Fibroblast of lung (primary cell): ENCODE data around the gene SEC22A. TPM values are rescaled to one million over a fixed set of nuclear protein-coding genes. Genes with fewer than 3 reads are reported as not detected.

ENCODE experiments used
- DNase-seq, 2 donors: peaks; one replicate each; pipeline versions ENCODE4 v3.0.0 to v3.0.0-alpha.2; 2010; ENCODE audit warnings: low read depth in 2 of 2
- H2AFZ ChIP-seq: 2 replicates; pipeline ENCODE4 v1.5.1; 2012; ENCODE audit warnings: low read length, control low read depth, inconsistent platforms
- H3K27ac ChIP-seq: 2 replicates; pipeline ENCODE4 v1.5.1; 2011; ENCODE audit warnings: low read length, control low read depth; ENCODE audit not compliant: insufficient read depth
- H3K27me3 ChIP-seq: 2 replicates; pipeline ENCODE4 v1.5.1; 2011; ENCODE audit warnings: mild to moderate bottlenecking, low read length; ENCODE audit not compliant: control insufficient read depth, insufficient read depth
- H3K36me3 ChIP-seq: 2 replicates; pipeline ENCODE4 v1.5.1; 2011; ENCODE audit warnings: low read length; ENCODE audit not compliant: control insufficient read depth, insufficient read depth
- H3K4me1 ChIP-seq: 2 replicates; pipeline ENCODE4 v1.5.1; 2011; ENCODE audit warnings: low read length; ENCODE audit not compliant: control insufficient read depth, insufficient read depth; ENCODE audit errors: extremely low read depth
- H3K4me2 ChIP-seq: 2 replicates; pipeline ENCODE4 v1.5.1; 2011; ENCODE audit warnings: low read length, control low read depth; ENCODE audit not compliant: insufficient read depth; ENCODE audit errors: extremely low read depth
- H3K4me3 ChIP-seq, 4 experiments: fragments of 200-600 bp in 1 of 4; sonication (generic) in 1 of 4; replicated peaks in 1 of 4; 2 replicates each; pipeline ENCODE4 v1.5.1; 2011 to 2016; ENCODE audit warnings: low read length in 4 of 4, low read depth in 3 of 4, mild to moderate bottlenecking in 3 of 4, control low read depth in 2 of 4, inconsistent platforms in 1 of 4, mixed read lengths in 1 of 4; ENCODE audit not compliant: insufficient read depth in 1 of 4; ENCODE audit errors: control extremely low read depth in 1 of 4
- H3K79me2 ChIP-seq: 2 replicates; pipeline ENCODE4 v1.5.1; 2012; ENCODE audit warnings: mild to moderate bottlenecking, low read length, inconsistent platforms; ENCODE audit not compliant: control insufficient read depth, insufficient read depth
- H3K9ac ChIP-seq: 2 replicates; pipeline ENCODE4 v1.5.1; 2011; ENCODE audit warnings: mild to moderate bottlenecking, low read length, control low read depth; ENCODE audit not compliant: insufficient read depth
- H3K9me3 ChIP-seq: 2 replicates; pipeline ENCODE4 v1.5.1; 2012; ENCODE audit warnings: low read depth, low read length; ENCODE audit not compliant: control insufficient read depth, insufficient read depth
- H4K20me1 ChIP-seq: 2 replicates; pipeline ENCODE4 v1.5.1; 2011; ENCODE audit warnings: low read length; ENCODE audit not compliant: control insufficient read depth, insufficient read depth; ENCODE audit errors: extremely low read depth
- EZH2 ChIP-seq: IDR thresholded peaks from 2 replicates; pipeline ENCODE4 v1.5.1; 2012; ENCODE audit warnings: low read length, control low read depth, mild to moderate bottlenecking; ENCODE audit errors: missing control alignments
- polyA plus RNA-seq, 2 donors: library from polyadenylated mRNA; depleted of rRNA in 1 of 2; stranded (reverse) in 1 of 2; unstranded in 1 of 2; fragments of >200 nt; gene quantifications; 2 replicates each; pipeline ENCODE4 v1.2.1, GENCODE V29; 2011 to 2012; ENCODE audit warnings: missing spikeins in 1 of 2
- total RNA-seq: library from RNA; depleted of rRNA; stranded (reverse); fragments of >200 nt; gene quantifications from 2 replicates; pipeline ENCODE4 v1.2.1, GENCODE V29; 2014
- TF ChIP-seq, protein P1 (sequence below), 2 donors: IDR thresholded peaks in 1 of 2; conservative IDR thresholded peaks in 1 of 2; 1 replicate in 1 of 2; 2 replicates in 1 of 2; pipeline ENCODE4 v1.5.1; 2011 to 2012; ENCODE audit warnings: low read length in 2 of 2, control low read depth in 1 of 2, inconsistent platforms in 1 of 2, low read depth in 1 of 2, mild to moderate bottlenecking in 1 of 2

The SEC22A gene
- total and polyA plus RNA-seq, 2 donors (not counting 1 experiment from before 2014, with no cell fraction given), result 45.4 to 52.7 TPM

- H3K36me3 ChIP-seq, result no peaks in the 10 kb centered on the region
- DNase-seq, result no peak
- H3K27ac ChIP-seq, result no peak overlapping the region
These were observed 66.1 kb downstream of the SEC22A start for GRCh38 chr3:123267821-123268220.

GRCh38 chr3:123270818-123271217 is 69.1 kb downstream of the SEC22A start:
- H4K20me1 ChIP-seq, result no peaks in the 10 kb centered on the region
- no peaks in the 10 kb centered on the region for H3K9me3 ChIP-seq
- TF ChIP-seq, protein P1, sequence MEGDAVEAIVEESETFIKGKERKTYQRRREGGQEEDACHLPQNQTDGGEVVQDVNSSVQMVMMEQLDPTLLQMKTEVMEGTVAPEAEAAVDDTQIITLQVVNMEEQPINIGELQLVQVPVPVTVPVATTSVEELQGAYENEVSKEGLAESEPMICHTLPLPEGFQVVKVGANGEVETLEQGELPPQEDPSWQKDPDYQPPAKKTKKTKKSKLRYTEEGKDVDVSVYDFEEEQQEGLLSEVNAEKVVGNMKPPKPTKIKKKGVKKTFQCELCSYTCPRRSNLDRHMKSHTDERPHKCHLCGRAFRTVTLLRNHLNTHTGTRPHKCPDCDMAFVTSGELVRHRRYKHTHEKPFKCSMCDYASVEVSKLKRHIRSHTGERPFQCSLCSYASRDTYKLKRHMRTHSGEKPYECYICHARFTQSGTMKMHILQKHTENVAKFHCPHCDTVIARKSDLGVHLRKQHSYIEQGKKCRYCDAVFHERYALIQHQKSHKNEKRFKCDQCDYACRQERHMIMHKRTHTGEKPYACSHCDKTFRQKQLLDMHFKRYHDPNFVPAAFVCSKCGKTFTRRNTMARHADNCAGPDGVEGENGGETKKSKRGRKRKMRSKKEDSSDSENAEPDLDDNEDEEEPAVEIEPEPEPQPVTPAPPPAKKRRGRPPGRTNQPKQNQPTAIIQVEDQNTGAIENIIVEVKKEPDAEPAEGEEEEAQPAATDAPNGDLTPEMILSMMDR (conservative IDR thresholded peaks at IDR 0.05 in 1 of 2, IDR thresholded peaks at IDR 0.05 in 1 of 2; ENCODE audit: low read depth in 1 of 2, low read length in 2 of 2), result no peak
- no peak for TF ChIP-seq EZH2

More at GRCh38 chr3:123267821-123268220, 66.1 kb downstream of the SEC22A start:
- Histone ChIP-seq H2AFZ (no peak overlapping the region), H4K20me1 (no peaks in the 10 kb centered on the region), H3K4me3 (no peak overlapping the region), H3K4me1 (no peaks in the 10 kb centered on the region), H3K27me3 (no peaks in the 10 kb centered on the region), H3K4me2 (no peak overlapping the region), H3K9ac (no peak overlapping the region), H3K9me3 (no peaks in the 10 kb centered on the region), H3K79me2 (no peaks in the 10 kb centered on the region)
- TF ChIP-seq, protein P1 (conservative IDR thresholded peaks at IDR 0.05 in 1 of 2, IDR thresholded peaks at IDR 0.05 in 1 of 2; ENCODE audit: low read depth in 1 of 2, low read length in 2 of 2), result peak in 1 of 2 donors; percentile 2
- no peak for TF ChIP-seq EZH2

GRCh38 chr3:123271466-123272159 is 69.9 kb downstream of the SEC22A start:
- no peak overlapping the region for H2AFZ ChIP-seq
- TF ChIP-seq, protein P1 (conservative IDR thresholded peaks at IDR 0.05 in 1 of 2, IDR thresholded peaks at IDR 0.05 in 1 of 2; ENCODE audit: low read depth in 1 of 2, low read length in 2 of 2), result no peak
- no peak for TF ChIP-seq EZH2
- H3K27me3 ChIP-seq, result no peaks in the 10 kb centered on the region
- DNase-seq, result no peak
- no peak overlapping the region for H3K9ac ChIP-seq
- H3K79me2 ChIP-seq, result no peaks in the 10 kb centered on the region
- peaks cover 3% of the 10 kb centered on the region for H3K4me1 ChIP-seq
- no peaks in the 10 kb centered on the region for H3K9me3 ChIP-seq
- no peak overlapping the region for H3K27ac ChIP-seq
- no peaks in the 10 kb centered on the region for H3K36me3 ChIP-seq
- no peaks in the 10 kb centered on the region for H4K20me1 ChIP-seq
- H3K4me3 ChIP-seq, result no peak overlapping the region
- no peak overlapping the region for H3K4me2 ChIP-seq

More at GRCh38 chr3:123270818-123271217, 69.1 kb downstream of the SEC22A start:
- H3K79me2 ChIP-seq, result no peaks in the 10 kb centered on the region
- no peak overlapping the region for H3K4me3 ChIP-seq
- H3K4me1 ChIP-seq, result peaks cover 3% of the 10 kb centered on the region
- no peak overlapping the region for H3K27ac ChIP-seq
- H3K27me3 ChIP-seq, result no peaks in the 10 kb centered on the region
- no peak for DNase-seq
- H2AFZ ChIP-seq, result no peak overlapping the region
- no peak overlapping the region for H3K9ac ChIP-seq
- H3K36me3 ChIP-seq, result no peaks in the 10 kb centered on the region
- H3K4me2 ChIP-seq, result no peak overlapping the region
